Measurements from ENCODE around the gene WDFY1.

The WDFY1 gene

GRCh38 chr2:223944703-223945531 lies at the start of gene WDFY1:
Gene WDFY1 (minus strand): TSS chr2:223945335. CDS start chr2:223945284, 51 bp downstream.
- TF ChIP-seq CTCF (IDR thresholded peaks at IDR 0.05; ENCODE audit: low read depth, low read length), result no peak
- peak within 1 kb of the TSS; percentile 94 to 100 for H3K4me3 ChIP-seq (replicated peaks in 1 of 2; ENCODE audit: low read depth in 2 of 2, low read length in 2 of 2)
- DNase-seq (ENCODE audit: low read depth in 2 of 2), result peak; percentile 86 to 94

DNA sequence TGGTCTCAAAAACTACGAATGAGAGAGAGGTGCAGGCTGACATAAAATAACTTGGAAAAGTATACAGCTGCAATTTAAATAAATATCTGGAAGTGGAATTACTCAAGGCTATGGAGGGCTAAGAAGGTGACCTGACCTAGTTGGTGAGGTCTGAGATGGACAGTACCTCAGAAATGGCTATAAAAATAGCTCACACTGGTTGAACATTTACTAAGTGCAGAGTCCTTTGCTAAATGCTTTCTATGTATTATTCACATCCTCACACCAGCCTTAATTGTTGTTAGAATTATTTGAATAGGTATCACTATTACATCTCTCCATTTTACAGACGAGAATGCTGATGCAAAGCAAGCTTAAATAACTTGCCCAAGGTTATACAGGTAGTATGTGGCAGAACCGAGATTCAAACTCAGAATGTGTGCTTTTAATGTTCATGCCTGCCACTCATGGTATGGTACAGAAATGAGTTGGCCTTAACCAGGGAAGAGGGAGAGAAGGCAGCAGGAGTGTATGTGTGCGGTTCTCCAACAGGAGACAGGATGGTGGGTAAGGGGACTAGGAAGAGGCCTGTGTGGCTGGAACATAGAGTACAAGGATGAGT lies 49.5 kb upstream of the WDFY1 start:
- DNase-seq (ENCODE audit: low read depth in 2 of 2), result no peak
- no peak overlapping the region for H3K4me3 ChIP-seq (replicated peaks in 1 of 2; ENCODE audit: low read depth in 2 of 2, low read length in 2 of 2)
- no peak for TF ChIP-seq CTCF (IDR thresholded peaks at IDR 0.05; ENCODE audit: low read depth, low read length)

GRCh38 chr2:223993634-223994232 lies 48.6 kb upstream of the WDFY1 start:
- no peak overlapping the region for H3K4me3 ChIP-seq (replicated peaks in 1 of 2; ENCODE audit: low read depth in 2 of 2, low read length in 2 of 2)
- TF ChIP-seq CTCF (IDR thresholded peaks at IDR 0.05; ENCODE audit: low read depth, low read length), result peak; percentile 79
- DNase-seq (ENCODE audit: low read depth in 2 of 2), result peak; percentile 90 to 92

DNA sequence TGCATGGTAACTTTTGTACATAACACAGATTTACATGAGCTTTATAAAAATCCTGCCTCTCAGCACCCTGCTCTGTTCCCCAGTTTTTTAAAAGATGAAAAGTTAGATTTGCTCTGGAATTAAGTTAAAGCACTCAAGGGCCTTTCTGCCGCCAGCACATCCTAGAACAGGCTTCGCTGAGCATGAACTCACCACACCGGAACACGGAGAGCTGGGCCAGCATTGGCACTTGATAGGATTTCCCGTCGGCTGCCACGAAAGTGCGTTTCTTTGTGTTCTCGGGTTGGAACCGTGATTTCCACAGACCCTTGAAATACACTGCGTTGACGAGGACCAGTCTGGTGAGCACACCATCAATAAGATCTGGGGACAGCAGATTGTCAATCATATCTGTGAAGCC lies 46.5 kb upstream of the WDFY1 start:
- TF ChIP-seq CTCF (IDR thresholded peaks at IDR 0.05; ENCODE audit: low read depth, low read length), result no peak
- DNase-seq (ENCODE audit: low read depth in 2 of 2), result no peak
- no peak overlapping the region for H3K4me3 ChIP-seq (replicated peaks in 1 of 2; ENCODE audit: low read depth in 2 of 2, low read length in 2 of 2)

- DNase-seq (ENCODE audit: low read depth in 2 of 2), result no peak
- H3K4me3 ChIP-seq (replicated peaks in 1 of 2; ENCODE audit: low read depth in 2 of 2, low read length in 2 of 2), result no peak overlapping the region
- TF ChIP-seq CTCF (IDR thresholded peaks at IDR 0.05; ENCODE audit: low read depth, low read length), result no peak
Measured at GRCh38 chr2:223989856-223990232, 44.7 kb upstream of the WDFY1 start.

DNA sequence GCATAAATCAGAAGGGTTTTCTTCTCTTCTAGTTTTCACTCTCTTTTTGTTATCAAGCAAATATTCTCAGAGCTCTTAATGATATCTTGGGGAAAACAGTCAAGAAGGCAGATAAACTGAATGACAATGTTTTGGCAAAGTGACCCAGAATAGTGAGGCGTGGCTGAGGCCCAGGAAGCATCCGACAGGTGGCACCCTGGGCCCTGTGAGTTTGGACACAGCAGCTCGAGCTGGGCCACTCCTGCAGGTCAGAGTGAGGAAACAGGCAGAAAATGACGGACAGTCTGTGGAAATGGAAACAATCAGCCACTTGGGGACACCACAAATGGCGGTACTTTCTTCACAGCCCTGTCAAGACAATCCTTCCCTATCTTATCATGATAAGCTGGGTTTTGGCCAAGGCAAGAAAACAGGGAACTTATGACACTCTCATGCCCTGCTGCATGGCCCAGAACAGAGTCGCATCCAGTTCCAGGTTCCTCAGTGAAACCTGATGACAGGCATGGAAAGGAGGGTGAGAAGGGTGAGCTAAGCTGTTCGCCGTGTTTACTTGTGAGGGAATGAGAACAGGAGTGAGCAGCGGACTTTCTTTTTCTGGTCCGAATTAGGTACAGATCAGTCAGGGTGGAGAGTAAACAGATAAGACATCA lies 44.2 kb upstream of the WDFY1 start:
- no peak for TF ChIP-seq CTCF (IDR thresholded peaks at IDR 0.05; ENCODE audit: low read depth, low read length)
- no peak for DNase-seq (ENCODE audit: low read depth in 2 of 2)
- no peak overlapping the region for H3K4me3 ChIP-seq (replicated peaks in 1 of 2; ENCODE audit: low read depth in 2 of 2, low read length in 2 of 2)
